ENCODE data around the gene PRKG1. TPM values are rescaled to one million over a fixed set of nuclear protein-coding genes. Genes with fewer than 3 reads are reported as not detected.

The PRKG1 gene
- total RNA-seq, 2 donors from 2014 or later, result 1.3 to 2.7 TPM

- no peaks in the 10 kb centered on the region for H3K36me3 Mint-ChIP-seq (ENCODE audit: low read depth)
- Histone ChIP-seq H3K9me3 (ENCODE audit: control insufficient read depth, low read length) (peaks cover 13% of the 10 kb centered on the region), H3K27me3 (ENCODE audit: control insufficient read depth, insufficient read depth, low read length, poor library complexity, severe bottlenecking) (no peaks in the 10 kb centered on the region), H3K4me3 (ENCODE audit: low read length) (no peak overlapping the region), H3K36me3 (ENCODE audit: control insufficient read depth, insufficient read depth, low read length) (no peaks in the 10 kb centered on the region), H3K9ac (ENCODE audit: extremely low read depth, low read length, poor library complexity, severe bottlenecking) (no peak overlapping the region), H3K27ac (ENCODE audit: low read depth, low read length) (no peak overlapping the region), H3K4me1 (ENCODE audit: control insufficient read depth, insufficient read depth, low read length) (no peaks in the 10 kb centered on the region)
- H3K27me3 Mint-ChIP-seq (ENCODE audit: insufficient read depth), result no peaks in the 10 kb centered on the region
- DNase-seq, result no peak
- no peak overlapping the region for H3K4me3 Mint-ChIP-seq
- TF ChIP-seq CTCF (conservative IDR thresholded peaks at IDR 0.05), result no peak
- H3K9me3 Mint-ChIP-seq, result no peaks in the 10 kb centered on the region
- WGBS, 2 experiments (ENCODE audit: insufficient coverage in 1 of 2, insufficient read length in 1 of 2), result 93 to 100% methylated on average over 1 to 4 of the region's 4 CpGs
- no peaks in the 10 kb centered on the region for H3K4me1 Mint-ChIP-seq
- no peak overlapping the region for H3K27ac Mint-ChIP-seq
Measured at GRCh38 chr10:52343439-52343838, 1269.2 kb downstream of the PRKG1 start.

GRCh38 chr10:52346394-52347326, 1272.4 kb downstream of the PRKG1 start:
- no peak for DNase-seq
- H3K9me3 ChIP-seq (ENCODE audit: control insufficient read depth, low read length), result peaks cover 14% of the 10 kb centered on the region
- no peak overlapping the region for H3K4me3 ChIP-seq (ENCODE audit: low read length)
- TF ChIP-seq CTCF (conservative IDR thresholded peaks at IDR 0.05), result peak; percentile 24
- H3K4me3 Mint-ChIP-seq, result no peak overlapping the region
- 92 to 96% methylated on average over 11 to 27 of the region's 27 CpGs for WGBS, 2 experiments (ENCODE audit: insufficient coverage in 1 of 2, insufficient read length in 1 of 2)
- H3K36me3 Mint-ChIP-seq (ENCODE audit: low read depth), result no peaks in the 10 kb centered on the region
- no peaks in the 10 kb centered on the region for H3K27me3 Mint-ChIP-seq (ENCODE audit: insufficient read depth)
- H3K27ac Mint-ChIP-seq, result no peak overlapping the region
- H3K36me3 ChIP-seq (ENCODE audit: control insufficient read depth, insufficient read depth, low read length), result no peaks in the 10 kb centered on the region
- no peaks in the 10 kb centered on the region for H3K4me1 ChIP-seq (ENCODE audit: control insufficient read depth, insufficient read depth, low read length)
- no peaks in the 10 kb centered on the region for H3K27me3 ChIP-seq (ENCODE audit: control insufficient read depth, insufficient read depth, low read length, poor library complexity, severe bottlenecking)
- no peak overlapping the region for H3K9ac ChIP-seq (ENCODE audit: extremely low read depth, low read length, poor library complexity, severe bottlenecking)
- H3K4me1 Mint-ChIP-seq, result peaks cover 8% of the 10 kb centered on the region
- no peaks in the 10 kb centered on the region for H3K9me3 Mint-ChIP-seq
- no peak overlapping the region for H3K27ac ChIP-seq (ENCODE audit: low read depth, low read length)

GRCh38 chr10:52347327-52347667, 1273.0 kb downstream of the PRKG1 start:
- Mint-ChIP-seq H3K27me3 (ENCODE audit: insufficient read depth) (no peaks in the 10 kb centered on the region), H3K4me3 (no peak overlapping the region), H3K36me3 (ENCODE audit: low read depth) (no peaks in the 10 kb centered on the region), H3K9me3 (no peaks in the 10 kb centered on the region), H3K27ac (no peak overlapping the region), H3K4me1 (peaks cover 8% of the 10 kb centered on the region)
- Histone ChIP-seq H3K36me3 (ENCODE audit: control insufficient read depth, insufficient read depth, low read length) (no peaks in the 10 kb centered on the region), H3K27me3 (ENCODE audit: control insufficient read depth, insufficient read depth, low read length, poor library complexity, severe bottlenecking) (no peaks in the 10 kb centered on the region), H3K27ac (ENCODE audit: low read depth, low read length) (no peak overlapping the region), H3K4me1 (ENCODE audit: control insufficient read depth, insufficient read depth, low read length) (no peaks in the 10 kb centered on the region), H3K9me3 (ENCODE audit: control insufficient read depth, low read length) (peaks cover 14% of the 10 kb centered on the region), H3K9ac (ENCODE audit: extremely low read depth, low read length, poor library complexity, severe bottlenecking) (no peak overlapping the region), H3K4me3 (ENCODE audit: low read length) (no peak overlapping the region)
- DNase-seq, result no peak
- WGBS, 2 experiments (ENCODE audit: insufficient coverage in 1 of 2, insufficient read length in 1 of 2), result 92 to 93% methylated on average over 4 to 5 of the region's 5 CpGs
- TF ChIP-seq CTCF (conservative IDR thresholded peaks at IDR 0.05), result no peak

Small RNAs within 50 kb of the gene (microRNA-seq; reads per million reads assigned to microRNA genes)
- gene MIR605 (ENCODE audit: borderline microRNAs expressed), result not detected

Other genes with a start within 250 kb of the PRKG1 start
- 1 to 10 TPM in 1 of 2 donors, under 1 TPM in 1; 0.33 to 1.9 TPM for gene A1CF, start 188.9 kb upstream of the PRKG1 start, total RNA-seq